ENCODE measurements around the gene PACS1. TPM values are rescaled to one million over a fixed set of nuclear protein-coding genes. Genes with fewer than 3 reads are reported as not detected.

The PACS1 gene
- polyA plus RNA-seq, 1 experiment, result 27.1 TPM

GRCh38 chr11:66285250-66285947, 215.3 kb downstream of the PACS1 start:
- H3K27me3 ChIP-seq (ENCODE audit: control insufficient read depth, insufficient read depth, low read length), result no peaks in the 10 kb centered on the region
- no peak for DNase-seq (ENCODE audit: low read depth, low spot score)
- POLR2A ChIA-PET, result interaction anchor here (0.9 kb wide), 1 partner anchor 16 kb away, joined by 3 read pairs; no protein-coding TSS in a partner anchor
- no peak overlapping the region for H3K27ac ChIP-seq (ENCODE audit: low read depth, low read length)
- no peak overlapping the region for H3K4me3 ChIP-seq (ENCODE audit: low read depth, low read length)
- H3K9me3 ChIP-seq (ENCODE audit: control insufficient read depth, insufficient read depth, low read length), result no peaks in the 10 kb centered on the region
- CTCF ChIA-PET, result interaction anchor here (0.6 to 1.1 kb wide), 2 partner anchors 27 to 78 kb away, joined by 3 to 4 read pairs; no protein-coding TSS in a partner anchor
- TF ChIP-seq CTCF (IDR thresholded peaks at IDR 0.05; ENCODE audit: low read depth, low read length), result no peak

- ChIA-PET CTCF (interaction anchor here (0.5 kb wide), 1 partner anchor 64 kb away, joined by 16 read pairs; no protein-coding TSS in a partner anchor), POLR2A (interaction anchor here (1.0 kb wide), 2 partner anchors 9 to 19 kb away, joined by 3 read pairs; no protein-coding TSS in a partner anchor)
- no peak for TF ChIP-seq CTCF (IDR thresholded peaks at IDR 0.05; ENCODE audit: low read depth, low read length)
- no peak for DNase-seq (ENCODE audit: low read depth, low spot score)
- Histone ChIP-seq H3K27ac (ENCODE audit: low read depth, low read length) (no peak overlapping the region), H3K9me3 (ENCODE audit: control insufficient read depth, insufficient read depth, low read length) (no peaks in the 10 kb centered on the region), H3K27me3 (ENCODE audit: control insufficient read depth, insufficient read depth, low read length) (peaks cover 7% of the 10 kb centered on the region), H3K4me3 (ENCODE audit: low read depth, low read length) (no peak overlapping the region)
Observed at GRCh38 chr11:66286699-66287098, 216.6 kb downstream of the PACS1 start.

- Histone ChIP-seq H3K4me3 (ENCODE audit: low read depth, low read length) (peak overlapping the region; percentile 84), H3K27ac (ENCODE audit: low read depth, low read length) (no peak overlapping the region), H3K27me3 (ENCODE audit: control insufficient read depth, insufficient read depth, low read length) (peaks cover 9% of the 10 kb centered on the region), H3K9me3 (ENCODE audit: control insufficient read depth, insufficient read depth, low read length) (no peaks in the 10 kb centered on the region)
- ChIA-PET CTCF (interaction anchor here (0.5 kb wide), 1 partner anchor 64 kb away, joined by 16 read pairs; no protein-coding TSS in a partner anchor), POLR2A (interaction anchor here (0.7 to 1.0 kb wide), 3 partner anchors 10 to 278 kb away, joined by 3 to 4 read pairs (median 3); no protein-coding TSS in a partner anchor)
- no peak for DNase-seq (ENCODE audit: low read depth, low spot score)
- TF ChIP-seq CTCF (IDR thresholded peaks at IDR 0.05; ENCODE audit: low read depth, low read length), result no peak
Observed at GRCh38 chr11:66287211-66287888, 217.3 kb downstream of the PACS1 start.

DNA sequence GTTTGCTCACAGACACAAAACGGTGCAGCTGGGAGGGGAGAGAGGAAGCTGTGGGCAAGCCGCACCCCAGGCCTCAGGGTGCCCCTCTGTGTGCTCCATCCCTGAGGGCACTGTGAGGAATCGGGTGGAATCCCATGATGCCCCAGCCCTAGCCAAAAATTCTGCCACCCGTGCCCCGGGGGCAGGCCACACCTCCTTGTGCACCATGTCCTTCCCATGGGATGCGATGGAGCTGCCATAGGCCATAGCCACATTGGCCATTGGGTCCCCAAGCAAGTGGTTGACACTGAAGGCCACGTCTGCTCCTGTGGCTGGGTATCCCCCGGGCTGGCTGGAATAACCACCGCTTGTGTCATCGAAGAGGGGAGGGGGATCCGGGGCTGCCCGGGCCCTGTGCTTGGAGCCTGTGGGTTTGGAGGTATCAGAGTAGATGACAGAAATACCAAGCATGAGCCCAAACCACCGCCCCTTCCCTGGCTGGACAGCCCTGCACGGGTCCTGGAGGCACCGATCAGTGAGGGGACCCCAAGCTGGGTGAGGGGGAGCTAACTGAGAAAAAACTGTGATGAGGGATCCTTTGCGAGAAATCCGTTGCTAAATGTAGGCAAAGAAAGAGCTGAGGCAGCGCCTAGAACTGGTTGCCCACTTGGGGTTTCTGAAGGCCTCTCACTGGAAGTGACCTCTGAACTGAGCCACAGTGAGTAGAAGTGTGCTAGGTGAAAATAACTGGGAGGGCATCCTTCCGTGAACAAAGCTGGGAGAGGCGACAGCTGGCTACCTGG, 218.0 kb downstream of the PACS1 start:
- Histone ChIP-seq H3K9me3 (ENCODE audit: control insufficient read depth, insufficient read depth, low read length) (no peaks in the 10 kb centered on the region), H3K27me3 (ENCODE audit: control insufficient read depth, insufficient read depth, low read length) (peaks cover 16% of the 10 kb centered on the region), H3K27ac (ENCODE audit: low read depth, low read length) (peak overlapping the region; percentile 61), H3K4me3 (ENCODE audit: low read depth, low read length) (peak overlapping the region; percentile 84)
- ChIA-PET CTCF (interaction anchor here (1.3 to 2.1 kb wide), 4 partner anchors 24 to 120 kb away, joined by 3 to 7 read pairs (median 4); partner anchors contain the start of gene RIN1), POLR2A (interaction anchor here (0.6 to 2.6 kb wide), 7 partner anchors 9 to 279 kb away, joined by 3 to 25 read pairs (median 4); partner anchors contain the start of genes CD248, PELI3, RAB1B and RIN1)
- no peak for TF ChIP-seq CTCF (IDR thresholded peaks at IDR 0.05; ENCODE audit: low read depth, low read length)
- DNase-seq (ENCODE audit: low read depth, low spot score), result no peak

All from AG04450 (cell line).